Embryonic facial prominence (tissue), 1 donor: ENCODE data around the gene METTL23.
"Not testable (repeated sequence)": the region's sequence is repeated elsewhere in the genome, so short reads cannot be mapped to it uniquely, and the experiment has no call there.

Experiments
- DNase-seq: peaks from one replicate; pipeline ENCODE4 v3.0.0-alpha.2; 2016; ENCODE audit errors: extremely low spot score

METTL23 gene

GRCh38 chr17:76695059-76695831 lies 31.4 kb upstream of the METTL23 start:
- no peak for DNase-seq

- DNase-seq, result no peak
These were observed 29.6 kb upstream of the METTL23 start for GRCh38 chr17:76696763-76697701.

- no peak for DNase-seq
These were observed 28.8 kb upstream of the METTL23 start for GRCh38 chr17:76697702-76698465.

- not testable (repeated sequence) for DNase-seq
These were observed 28.1 kb upstream of the METTL23 start for GRCh38 chr17:76698466-76698977.

- DNase-seq, result no peak
These were observed 26.4 kb upstream of the METTL23 start for GRCh38 chr17:76700270-76700616.

- DNase-seq, result no peak
These were observed 25.8 kb upstream of the METTL23 start for GRCh38 chr17:76700617-76701470.

GRCh38 chr17:76701471-76701967 lies 25.1 kb upstream of the METTL23 start:
- no peak for DNase-seq

- no peak for DNase-seq
These were observed 24.6 kb upstream of the METTL23 start for GRCh38 chr17:76702076-76702475.

GRCh38 chr17:76702941-76703637 lies 23.6 kb upstream of the METTL23 start:
- no peak for DNase-seq

GRCh38 chr17:76704805-76705204 lies 21.8 kb upstream of the METTL23 start:
- no peak for DNase-seq

- DNase-seq, result no peak
These were observed 19.8 kb upstream of the METTL23 start for GRCh38 chr17:76706817-76707216.

- no peak for DNase-seq
These were observed 18.4 kb upstream of the METTL23 start for GRCh38 chr17:76707985-76708807.

GRCh38 chr17:76709077-76709950 lies 17.3 kb upstream of the METTL23 start:
- no peak for DNase-seq

- DNase-seq, result not testable (repeated sequence)
These were observed 16.4 kb upstream of the METTL23 start for GRCh38 chr17:76709951-76710862.

GRCh38 chr17:76710863-76711611 lies 15.6 kb upstream of the METTL23 start, which contains the start of gene MXRA7:
Gene MXRA7 (minus strand): TSS chr17:76710965. CDS start chr17:76710946, 19 bp downstream.
- no peak for DNase-seq

- DNase-seq, result not testable (repeated sequence)
These were observed 14.3 kb upstream of the METTL23 start for GRCh38 chr17:76712321-76712720.
